K562 (cell line): ENCODE data around the gene HOXC11.

ENCODE experiments used
- FOXP1 ChIP-seq: sonication (generic); formaldehyde crosslinking; IDR thresholded peaks from 2 replicates; pipeline ENCODE4 v1.8.0; 2022; ENCODE audit warnings: mild to moderate bottlenecking, missing genetic modification reagents
- HNRNPK ChIP-seq: fragments of 200-400 bp; formaldehyde crosslinking; IDR thresholded peaks from one replicate; pipeline ENCODE4 v1.6.1; 2018; ENCODE audit warnings: mild to moderate bottlenecking, low read depth, low read length; ENCODE audit not compliant: poor library complexity, severe bottlenecking
- JUN ChIP-seq, 2 experiments: sonication (generic) in 1 of 2; formaldehyde crosslinking in 1 of 2; IDR thresholded peaks; 2 replicates each; pipeline versions ENCODE4 v1.6.1 to v1.8.0; 2012 to 2022; ENCODE audit warnings: borderline replicate concordance in 2 of 2, mild to moderate bottlenecking in 2 of 2, improper control_type of control experiment in 1 of 2, low read depth in 1 of 2, low read length in 1 of 2, missing genetic modification reagents in 1 of 2
- KDM5B ChIP-seq: fragments of 200-600 bp; sonication (generic); IDR thresholded peaks from 2 replicates; pipeline ENCODE4 v1.6.1; 2012; ENCODE audit warnings: low read depth, mild to moderate bottlenecking, moderate library complexity, low read length, control low read depth, inconsistent platforms; ENCODE audit not compliant: insufficient replicate concordance
- NRF1 ChIP-seq, 2 experiments: fragments of 450-650 bp; IDR thresholded peaks in 1 of 2; conservative IDR thresholded peaks in 1 of 2; 2 replicates each; pipeline ENCODE4 v1.6.1; 2014; ENCODE audit warnings: mild to moderate bottlenecking in 2 of 2
- PTRF ChIP-seq: fragments of 450-650 bp; IDR thresholded peaks from 2 replicates; pipeline ENCODE4 v1.6.1; 2016; ENCODE audit warnings: mild to moderate bottlenecking, missing genetic modification characterization, missing compliant biosample characterization
- RFX7 ChIP-seq: fragments of 250-450 bp; sonication (Bioruptor Pico); IDR thresholded peaks from 2 replicates; pipeline ENCODE4 v1.5.1; 2021; ENCODE audit warnings: mild to moderate bottlenecking
- SMC3 ChIP-seq: conservative IDR thresholded peaks from 2 replicates; pipeline ENCODE4 v1.6.1; 2011; ENCODE audit warnings: low read depth, low read length, improper control_type of control experiment; ENCODE audit not compliant: insufficient read depth
- ZNF217 ChIP-seq: sonication (generic); formaldehyde crosslinking; IDR thresholded peaks from 2 replicates; pipeline ENCODE4 v1.8.0; 2022; ENCODE audit warnings: mild to moderate bottlenecking, missing genetic modification reagents
- ZNF24 ChIP-seq: fragments of 450-650 bp; IDR thresholded peaks from 2 replicates; pipeline ENCODE4 v1.6.1; 2016

- TF ChIP-seq SMC3 (no peak), JUN (IDR thresholded peaks at IDR 0.05; ENCODE audit: borderline replicate concordance, low read depth, low read length) (no peak), JUN (CRISPR knock-in tag; IDR thresholded peaks at IDR 0.05; ENCODE audit: borderline replicate concordance) (no peak), HNRNPK (no peak), KDM5B (no peak), NRF1 (conservative IDR thresholded peaks at IDR 0.05 in 1 of 2, IDR thresholded peaks at IDR 0.05 in 1 of 2) (no peak), PTRF (tag) (no peak), RFX7 (CRISPR knock-in tag) (no peak), FOXP1 (no peak), ZNF24 (no peak), ZNF217 (CRISPR knock-in tag) (no peak)
Measured at GRCh38 chr12:54007538-54008259, 34.8 kb downstream of the HOXC11 start.
